PC-9 (cell line): ENCODE data around the gene OR6J1. TPM values are rescaled to one million over a fixed set of nuclear protein-coding genes. Genes with fewer than 3 reads are reported as not detected.

Source experiments
- BruUV-seq: library from RNA; stranded (reverse); fragments of 400-500 nt; replicated peaks from 2 replicates; lab custom pipeline; 2021; lab: Mats Ljungman, UMichigan
- CTCF ChIA-PET: fragments of 300-600 bp; sonication (Branson Sonifier 250); formaldehyde crosslinking; loops from one replicate; lab custom pipeline; 2022; ENCODE audit warnings: antibody characterized with exemption; lab: Charles Lee
- POLR2A ChIA-PET: fragments of 300-600 bp; sonication (Branson Sonifier 250); formaldehyde crosslinking; loops from one replicate; lab custom pipeline; 2022; ENCODE audit warnings: antibody characterized with exemption; ENCODE audit not compliant: unreplicated experiment; lab: Charles Lee
- DNase-seq, 2 experiments: peaks; one replicate each; pipeline versions ENCODE4 v3.0.0 to v3.0.0-alpha.2; 2015 to 2022; ENCODE audit warnings: mixed read lengths in 1 of 2
- H2AFZ ChIP-seq: fragments of 200-600 bp; sonication (generic); 2 replicates; pipeline ENCODE4 v1.8.1; 2017; ENCODE audit warnings: antibody characterized with exemption
- H3F3A ChIP-seq: fragments of 200-600 bp; sonication (generic); 2 replicates; pipeline ENCODE4 v1.8.1; 2017; ENCODE audit warnings: antibody characterized with exemption, mild to moderate bottlenecking, low read depth; ENCODE audit not compliant: insufficient read depth
- H3K27ac ChIP-seq: fragments of 200-600 bp; sonication (generic); 2 replicates; pipeline ENCODE4 v1.6.1; 2016; ENCODE audit warnings: mixed run types
- H3K27me3 ChIP-seq: fragments of 200-600 bp; sonication (generic); 2 replicates; pipeline ENCODE4 v1.6.1; 2016; ENCODE audit warnings: low read depth, mixed run types; ENCODE audit not compliant: insufficient read depth
- H3K36me3 ChIP-seq: fragments of 200-600 bp; sonication (generic); 2 replicates; pipeline ENCODE4 v1.6.1; 2016; ENCODE audit warnings: low read depth, mixed run types
- H3K4me1 ChIP-seq: fragments of 200-600 bp; sonication (generic); replicated peaks from 2 replicates; pipeline ENCODE4 v1.6.1; 2016; ENCODE audit warnings: mixed run types; ENCODE audit not compliant: insufficient read depth
- H3K4me2 ChIP-seq: fragments of 200-600 bp; sonication (generic); 2 replicates; pipeline ENCODE4 v1.6.1; 2017; ENCODE audit warnings: mixed run types
- H3K4me3 ChIP-seq: fragments of 200-600 bp; sonication (generic); 2 replicates; pipeline ENCODE4 v1.6.1; 2016; ENCODE audit warnings: mixed run types
- H3K79me2 ChIP-seq: fragments of 200-600 bp; sonication (generic); 2 replicates; pipeline ENCODE4 v1.6.1; 2017; ENCODE audit warnings: low read depth, mixed run types
- H3K9me2 ChIP-seq: fragments of 200-600 bp; sonication (generic); 2 replicates; pipeline ENCODE4 v1.8.1; 2017; ENCODE audit warnings: mild to moderate bottlenecking; ENCODE audit not compliant: insufficient read depth
- H3K9me3 ChIP-seq: fragments of 200-600 bp; sonication (generic); 2 replicates; pipeline ENCODE4 v1.8.1; 2016; ENCODE audit warnings: low read depth; ENCODE audit not compliant: insufficient read depth
- H4K20me1 ChIP-seq: fragments of 200-600 bp; sonication (generic); 2 replicates; pipeline ENCODE4 v1.8.1; 2017; ENCODE audit not compliant: insufficient read depth
- CTCF ChIP-seq: fragments of 200-600 bp; sonication (generic); conservative IDR thresholded peaks from 2 replicates; pipeline ENCODE4 v1.6.1; 2017; ENCODE audit warnings: mixed run types, antibody characterized with exemption, mild to moderate bottlenecking, moderate library complexity
- EZH2 ChIP-seq: fragments of 200-600 bp; sonication (generic); IDR thresholded peaks from 2 replicates; pipeline ENCODE4 v1.8.0; 2017; ENCODE audit warnings: antibody characterized with exemption, low read depth
- intact Hi-C: fragments of 100-400 bp; cut with micrococcal nuclease; formaldehyde crosslinking; loops from one replicate; pipeline ENCODE4 v1.10.0; 2022; ENCODE audit not compliant: unreplicated experiment
- total RNA-seq: library from RNA; stranded (reverse); gene quantifications from 2 replicates; pipeline ENCODE4 v1.2.3, GENCODE V29; 2021

OR6J1 gene
- total RNA-seq, 1 experiment from 2014 or later, result 0.11 TPM

- intact Hi-C loops, result no loop called here
- H3K4me3 ChIP-seq, result no peak overlapping the region
- H3K27ac ChIP-seq, result no peak overlapping the region
- peaks cover 13% of the 10 kb centered on the region for H3K36me3 ChIP-seq
- H3K9me2 ChIP-seq, result no peaks in the 10 kb centered on the region
- H2AFZ ChIP-seq, result no peak overlapping the region
- no peak for TF ChIP-seq EZH2
- TF ChIP-seq CTCF, result no peak
- no peaks in the 10 kb centered on the region for H4K20me1 ChIP-seq
- H3K4me1 ChIP-seq, result peaks cover 50% of the 10 kb centered on the region
- peaks cover 31% of the 10 kb centered on the region for H3K79me2 ChIP-seq
- H3K4me2 ChIP-seq, result no peak overlapping the region
- ChIA-PET POLR2A (no interaction called here), CTCF (no interaction called here)
- BruUV-seq, result no TSS peak
- H3F3A ChIP-seq, result peaks cover 26% of the 10 kb centered on the region
- H3K27me3 ChIP-seq, result no peaks in the 10 kb centered on the region
- H3K9me3 ChIP-seq, result no peaks in the 10 kb centered on the region
- no peak for DNase-seq
Measured at GRCh38 chr14:22596354-22596879, 47.7 kb downstream of the OR6J1 start.

GRCh38 chr14:22594156-22594716 is 49.9 kb downstream of the OR6J1 start:
- Histone ChIP-seq H3K27me3 (no peaks in the 10 kb centered on the region), H3K4me1 (peaks cover 38% of the 10 kb centered on the region), H3K4me2 (0 out of 2 replicates have a peak overlapping the region, but pooled peaks have one; percentile 1), H2AFZ (no peak overlapping the region), H3K36me3 (no peaks in the 10 kb centered on the region), H3K9me2 (no peaks in the 10 kb centered on the region), H3F3A (peaks cover 20% of the 10 kb centered on the region; the same call in 1 of the 2 replicates), H3K79me2 (peaks cover 9% of the 10 kb centered on the region), H4K20me1 (no peaks in the 10 kb centered on the region), H3K9me3 (no peaks in the 10 kb centered on the region), H3K27ac (no peak overlapping the region), H3K4me3 (no peak overlapping the region)
- CTCF ChIA-PET, result no interaction called here
- intact Hi-C loops, result no loop called here
- BruUV-seq, result no TSS peak
- no peak for TF ChIP-seq EZH2
- peak in 1 of 2 experiments; percentile 45 for DNase-seq
- POLR2A ChIA-PET, result interaction anchor here (0.5 kb wide), 1 partner anchor 47 kb away, joined by 6 read pairs; no protein-coding TSS in a partner anchor

DNA sequence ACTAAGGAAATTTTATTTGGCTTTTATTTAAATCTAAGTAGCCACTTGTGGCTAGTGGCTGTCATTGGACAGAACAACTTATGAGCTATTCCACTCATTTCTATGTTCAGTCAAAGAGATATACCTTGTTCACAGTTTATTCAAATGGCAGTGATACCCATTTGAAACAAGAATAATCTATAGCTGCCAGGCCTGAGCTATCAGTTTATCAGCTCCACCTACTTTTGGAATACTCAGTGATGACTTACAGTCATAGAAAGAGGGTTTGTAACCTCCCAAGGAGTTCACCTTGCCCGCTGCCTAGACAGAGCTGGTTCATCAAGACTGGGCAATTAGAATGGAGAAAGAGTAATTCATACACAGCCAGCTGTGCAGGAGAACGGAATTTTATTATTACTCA is 50.6 kb downstream of the OR6J1 start:
- no peak for DNase-seq
- Histone ChIP-seq H3K4me1 (peaks cover 37% of the 10 kb centered on the region), H2AFZ (no peak overlapping the region), H3K27ac (no peak overlapping the region), H3K9me3 (no peaks in the 10 kb centered on the region), H3K36me3 (no peaks in the 10 kb centered on the region), H3K4me2 (0 out of 2 replicates have a peak overlapping the region, but pooled peaks have one; percentile 1), H3K27me3 (no peaks in the 10 kb centered on the region), H4K20me1 (no peaks in the 10 kb centered on the region), H3K9me2 (no peaks in the 10 kb centered on the region), H3K79me2 (peaks cover 9% of the 10 kb centered on the region), H3F3A (peaks cover 13% of the 10 kb centered on the region; the same call in 1 of the 2 replicates), H3K4me3 (no peak overlapping the region)
- CTCF ChIA-PET, result no interaction called here
- TF ChIP-seq EZH2 (no peak), CTCF (no peak)
- POLR2A ChIA-PET, result interaction anchor here (0.5 to 0.6 kb wide), 2 partner anchors 10 to 47 kb away, joined by 6 to 9 read pairs; no protein-coding TSS in a partner anchor
- BruUV-seq, result no TSS peak
- intact Hi-C loops, result no loop called here
